ENCODE measurements around the gene RHBDD1.
"Not testable (repeated sequence)": the region's sequence is repeated elsewhere in the genome, so short reads cannot be mapped to it uniquely, and the experiment has no call there.

The RHBDD1 gene

GRCh38 chr2:226799976-226800940 is 35.6 kb upstream of the RHBDD1 start:
- peak; percentile 62 for DNase-seq

- DNase-seq: peak; percentile 91
Observed at GRCh38 chr2:226800941-226801784, 34.7 kb upstream of the RHBDD1 start.

GRCh38 chr2:226802573-226802972 is 33.3 kb upstream of the RHBDD1 start:
- peak; percentile 83 for DNase-seq

- no peak for DNase-seq
Observed at GRCh38 chr2:226803410-226803809, 32.4 kb upstream of the RHBDD1 start.

GRCh38 chr2:226813148-226813701 is 22.6 kb upstream of the RHBDD1 start:
- peak; percentile 37 for DNase-seq

GRCh38 chr2:226818930-226819329 is 16.9 kb upstream of the RHBDD1 start:
- peak; percentile 79 for DNase-seq

- DNase-seq: no peak
Observed at GRCh38 chr2:226825056-226825455, 10.8 kb upstream of the RHBDD1 start.

GRCh38 chr2:226828191-226828590 is 7.7 kb upstream of the RHBDD1 start:
- no peak for DNase-seq

- no peak for DNase-seq
Observed at GRCh38 chr2:226829721-226830631, 5.9 kb upstream of the RHBDD1 start.

- no peak for DNase-seq
Observed at GRCh38 chr2:226831266-226831665, 4.6 kb upstream of the RHBDD1 start.

- no peak for DNase-seq
Observed at GRCh38 chr2:226832061-226832460, 3.8 kb upstream of the RHBDD1 start.

GRCh38 chr2:226834880-226835279 is 974 bp upstream of the RHBDD1 start:
- DNase-seq: peak; percentile 34

GRCh38 chr2:226835420-226835795 is 446 bp upstream of the RHBDD1 start:
- peak; percentile 81 for DNase-seq

GRCh38 chr2:226836548-226836885 is 663 bp downstream of the RHBDD1 start:
- DNase-seq: no peak

GRCh38 chr2:226837334-226837733 is 1.5 kb downstream of the RHBDD1 start:
- no peak for DNase-seq

- DNase-seq: peak; percentile 47
Observed at GRCh38 chr2:226837787-226838603, 2.1 kb downstream of the RHBDD1 start.

- peak; percentile 49 for DNase-seq
Observed at GRCh38 chr2:226838722-226839121, 2.9 kb downstream of the RHBDD1 start.

GRCh38 chr2:226839161-226839560 is 3.3 kb downstream of the RHBDD1 start:
- DNase-seq: peak; percentile 50

GRCh38 chr2:226839951-226840350 is 4.1 kb downstream of the RHBDD1 start:
- peak; percentile 58 for DNase-seq

- DNase-seq: not testable (repeated sequence)
Observed at GRCh38 chr2:226843001-226843400, 7.1 kb downstream of the RHBDD1 start.

GRCh38 chr2:226845386-226846116 is 9.7 kb downstream of the RHBDD1 start:
- no peak for DNase-seq
